Coronary artery (tissue), 2 donors: ENCODE data around the gene MAPK9.
A peak's percentile ranks its signal among the peaks of the same experiment; 100 is the strongest.

Experiments used
- DNase-seq: peaks from one replicate; pipeline ENCODE4 v3.0.0-alpha.2; 2017; ENCODE audit warnings: low spot score
- H3K27ac ChIP-seq, 2 donors: fragments of 200-600 bp; sonication (generic); one replicate each; pipeline ENCODE4 v1.5.1; 2016 to 2019
- H3K4me3 ChIP-seq: fragments of 200-600 bp; sonication (generic); 2 replicates; pipeline ENCODE4 v1.5.1; 2016; ENCODE audit warnings: mild to moderate bottlenecking, moderate library complexity
- TF ChIP-seq, protein P1 (sequence below): fragments of 200-600 bp; sonication (generic); IDR thresholded peaks from one replicate; pipeline ENCODE4 v1.5.1; 2019; ENCODE audit warnings: antibody characterized with exemption

Gene MAPK9

DNA sequence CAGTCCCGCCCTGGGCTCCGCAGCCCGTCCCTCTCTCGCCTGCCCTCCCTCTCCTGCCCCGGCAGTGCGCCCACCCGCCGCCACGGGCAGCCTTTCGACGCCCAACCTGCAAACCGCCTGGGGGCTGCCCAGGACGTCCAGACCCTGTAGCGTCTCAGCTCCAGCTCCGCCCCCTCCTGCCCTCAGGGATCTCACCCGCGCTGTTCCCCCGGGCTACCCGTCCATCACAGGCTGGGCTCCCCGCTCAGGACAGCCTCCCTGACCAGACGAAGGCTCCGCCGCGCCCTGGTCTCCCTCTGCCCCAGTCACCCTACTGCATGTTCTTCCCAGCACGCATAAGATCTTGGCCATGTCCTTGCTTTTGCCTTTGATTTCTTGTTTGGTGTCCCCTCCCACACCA is 84.3 kb downstream of the MAPK9 start:
- Histone ChIP-seq H3K27ac (peak overlapping the region in 1 of 2 donors; percentile 32), H3K4me3 (peak overlapping the region; percentile 72)
- TF ChIP-seq, protein P1, sequence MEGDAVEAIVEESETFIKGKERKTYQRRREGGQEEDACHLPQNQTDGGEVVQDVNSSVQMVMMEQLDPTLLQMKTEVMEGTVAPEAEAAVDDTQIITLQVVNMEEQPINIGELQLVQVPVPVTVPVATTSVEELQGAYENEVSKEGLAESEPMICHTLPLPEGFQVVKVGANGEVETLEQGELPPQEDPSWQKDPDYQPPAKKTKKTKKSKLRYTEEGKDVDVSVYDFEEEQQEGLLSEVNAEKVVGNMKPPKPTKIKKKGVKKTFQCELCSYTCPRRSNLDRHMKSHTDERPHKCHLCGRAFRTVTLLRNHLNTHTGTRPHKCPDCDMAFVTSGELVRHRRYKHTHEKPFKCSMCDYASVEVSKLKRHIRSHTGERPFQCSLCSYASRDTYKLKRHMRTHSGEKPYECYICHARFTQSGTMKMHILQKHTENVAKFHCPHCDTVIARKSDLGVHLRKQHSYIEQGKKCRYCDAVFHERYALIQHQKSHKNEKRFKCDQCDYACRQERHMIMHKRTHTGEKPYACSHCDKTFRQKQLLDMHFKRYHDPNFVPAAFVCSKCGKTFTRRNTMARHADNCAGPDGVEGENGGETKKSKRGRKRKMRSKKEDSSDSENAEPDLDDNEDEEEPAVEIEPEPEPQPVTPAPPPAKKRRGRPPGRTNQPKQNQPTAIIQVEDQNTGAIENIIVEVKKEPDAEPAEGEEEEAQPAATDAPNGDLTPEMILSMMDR: no peak
- no peak for DNase-seq

DNA sequence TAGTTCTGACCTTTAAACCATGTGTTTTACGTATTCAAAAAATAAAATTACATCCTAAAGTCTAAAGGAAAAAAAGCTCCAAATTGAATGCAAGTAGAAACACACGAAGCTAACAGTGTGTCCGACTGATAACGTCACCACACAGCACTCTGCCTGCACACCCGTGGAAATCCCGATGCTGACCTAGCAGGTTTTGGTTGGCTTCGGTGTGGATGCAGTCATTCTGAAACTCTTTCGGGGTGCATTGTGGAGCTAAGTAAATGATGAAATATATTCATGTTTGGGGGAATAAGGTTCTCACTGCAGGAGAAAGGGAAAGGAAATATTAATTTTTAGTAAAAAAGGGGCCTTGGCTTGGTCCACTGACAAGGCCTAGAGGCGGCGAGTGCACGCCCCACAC is 84.9 kb downstream of the MAPK9 start:
- TF ChIP-seq, protein P1: no peak
- Histone ChIP-seq H3K4me3 (no peak overlapping the region), H3K27ac (no peak overlapping the region)
- DNase-seq: no peak

DNA sequence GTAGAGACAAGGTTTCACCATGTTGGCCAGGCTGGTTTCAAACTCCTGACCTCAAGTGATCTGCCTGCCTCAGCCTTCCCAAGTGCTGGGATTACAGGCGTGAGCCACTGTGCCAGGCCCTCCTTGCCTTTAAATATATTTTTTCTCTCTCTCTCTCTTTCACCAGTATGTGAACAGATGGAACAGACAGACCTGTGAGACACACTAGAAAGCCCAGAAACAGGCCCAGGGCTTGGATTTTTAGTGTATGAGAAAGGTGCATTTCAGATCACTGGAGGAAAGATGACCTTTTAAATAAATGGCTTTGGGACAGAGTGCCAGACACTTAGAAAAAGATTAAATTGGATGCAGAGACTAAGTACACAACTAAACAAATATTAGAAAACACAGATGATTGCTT is 86.0 kb downstream of the MAPK9 start:
- Histone ChIP-seq H3K27ac (no peak overlapping the region), H3K4me3 (no peak overlapping the region)
- DNase-seq: no peak
- TF ChIP-seq, protein P1: no peak

DNA sequence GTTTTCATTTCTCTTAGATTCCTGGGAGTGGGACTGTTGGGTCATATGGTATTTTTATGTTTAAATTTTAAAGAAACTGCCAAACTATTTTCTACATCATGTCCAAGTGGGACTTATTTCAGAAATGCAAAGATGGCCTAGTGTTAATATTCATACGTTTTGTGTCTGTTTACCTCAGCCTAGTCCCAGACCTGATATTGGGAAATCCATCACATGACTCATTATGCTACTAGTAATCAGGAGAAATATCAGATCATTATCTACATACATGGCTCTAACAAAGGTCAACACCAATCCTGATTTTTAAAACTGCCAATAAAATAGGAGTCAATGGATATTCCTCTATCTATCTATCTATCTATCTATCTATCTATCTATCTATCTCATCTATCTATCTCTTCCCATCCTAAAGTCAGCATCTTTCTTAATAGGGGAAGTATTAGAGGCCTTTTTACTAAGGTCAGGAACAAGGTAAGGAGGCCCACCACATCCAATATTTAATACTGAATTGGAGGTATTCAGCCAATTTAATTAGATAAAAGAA is 87.5 kb downstream of the MAPK9 start:
- H3K27ac ChIP-seq: no peak overlapping the region
- DNase-seq: no peak
- TF ChIP-seq, protein P1: no peak

DNA sequence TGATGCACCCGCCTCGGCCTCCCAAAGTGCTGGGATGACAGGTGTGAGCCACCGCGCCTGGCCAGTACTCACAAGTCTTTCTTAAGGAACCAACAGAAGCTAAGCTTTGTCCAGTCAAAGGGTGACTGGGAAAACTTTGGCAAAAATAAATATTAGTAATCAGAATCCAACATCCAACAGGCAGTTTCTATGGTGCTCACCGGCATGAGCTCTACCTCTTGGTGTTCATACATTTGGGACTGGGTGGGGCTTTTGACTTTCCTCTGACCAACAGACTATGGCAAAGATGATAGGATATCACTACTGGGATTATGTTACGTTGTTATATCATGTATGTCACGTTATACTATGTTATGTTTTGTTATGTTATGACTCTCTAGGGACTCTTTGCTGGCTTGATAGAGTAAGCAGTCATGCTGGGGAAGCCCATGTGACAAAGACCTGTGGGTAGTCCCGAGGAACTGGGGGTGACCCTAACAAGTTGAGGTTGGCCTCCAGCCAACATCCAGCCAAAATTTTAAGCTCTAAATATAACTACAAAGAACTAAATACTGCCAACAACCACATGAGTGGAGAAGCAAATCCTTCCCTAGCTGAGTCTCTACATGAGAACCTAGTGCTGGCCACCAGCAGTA is 88.8 kb downstream of the MAPK9 start:
- no peak overlapping the region for H3K27ac ChIP-seq
- TF ChIP-seq, protein P1: no peak
- no peak for DNase-seq
- no peak overlapping the region for H3K4me3 ChIP-seq

More for the DNA sequence above, 87.5 kb downstream of the MAPK9 start:
- no peak overlapping the region for H3K4me3 ChIP-seq

DNA sequence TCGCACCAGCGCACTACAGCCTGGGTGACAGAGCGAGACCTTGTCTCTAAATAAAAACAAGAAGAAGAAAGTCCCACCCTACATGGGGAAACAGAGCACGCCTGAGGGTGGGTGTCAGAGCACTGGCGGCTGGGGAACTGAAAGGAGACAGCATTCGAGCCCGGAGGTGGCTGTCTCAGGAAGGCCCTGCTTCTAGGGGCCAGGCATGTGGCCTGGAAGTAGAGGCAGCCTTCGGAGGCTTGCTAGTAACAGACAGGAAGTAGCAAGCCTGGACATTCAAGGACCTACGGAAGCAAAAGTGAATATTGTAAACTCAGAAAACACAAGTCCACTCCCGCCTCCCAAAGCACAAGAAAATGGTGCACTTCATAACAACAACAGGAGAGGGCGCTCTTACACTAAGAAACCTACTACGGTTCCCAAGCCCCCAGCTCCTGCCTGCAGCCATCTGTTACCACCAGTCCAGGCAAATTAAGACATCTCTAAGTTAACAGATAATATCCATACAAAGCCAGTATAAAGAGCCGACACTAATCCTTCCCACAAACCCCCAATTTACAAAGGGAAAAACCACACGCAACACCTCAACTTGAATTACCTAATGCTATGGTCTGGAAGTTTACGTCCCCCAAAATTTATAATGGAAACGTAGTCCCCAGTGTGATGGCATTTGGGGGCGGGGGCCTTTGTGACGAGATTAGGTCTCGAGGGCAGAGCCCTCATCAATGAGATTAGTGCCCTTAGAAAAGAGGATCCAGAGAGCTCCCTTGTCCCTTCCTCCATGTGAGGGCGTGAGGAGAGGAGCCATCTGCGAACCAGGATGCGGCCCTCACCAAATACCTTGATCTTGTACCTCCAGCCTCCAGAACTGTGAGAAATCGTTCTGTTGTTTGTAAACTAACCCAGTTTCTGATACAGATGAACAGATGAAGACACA is 90.6 kb downstream of the MAPK9 start:
- DNase-seq: no peak
- H3K27ac ChIP-seq: no peak overlapping the region
- TF ChIP-seq, protein P1: no peak

More for the DNA sequence above, 90.6 kb downstream of the MAPK9 start:
- H3K4me3 ChIP-seq: no peak overlapping the region
